C1 segment of cervical spinal cord (tissue), 14 donors: ENCODE data around the gene ZNF560.
A peak's percentile ranks its signal among the peaks of the same experiment; 100 is the strongest.
"Not testable (repeated sequence)": the region's sequence is repeated elsewhere in the genome, so short reads cannot be mapped to it uniquely, and the experiment has no call there.

Experiments
- DNase-seq, 14 donors: peaks; one replicate each; lab custom pipeline; 2025; lab: John Stamatoyannopoulos, UW

Gene ZNF560

DNA sequence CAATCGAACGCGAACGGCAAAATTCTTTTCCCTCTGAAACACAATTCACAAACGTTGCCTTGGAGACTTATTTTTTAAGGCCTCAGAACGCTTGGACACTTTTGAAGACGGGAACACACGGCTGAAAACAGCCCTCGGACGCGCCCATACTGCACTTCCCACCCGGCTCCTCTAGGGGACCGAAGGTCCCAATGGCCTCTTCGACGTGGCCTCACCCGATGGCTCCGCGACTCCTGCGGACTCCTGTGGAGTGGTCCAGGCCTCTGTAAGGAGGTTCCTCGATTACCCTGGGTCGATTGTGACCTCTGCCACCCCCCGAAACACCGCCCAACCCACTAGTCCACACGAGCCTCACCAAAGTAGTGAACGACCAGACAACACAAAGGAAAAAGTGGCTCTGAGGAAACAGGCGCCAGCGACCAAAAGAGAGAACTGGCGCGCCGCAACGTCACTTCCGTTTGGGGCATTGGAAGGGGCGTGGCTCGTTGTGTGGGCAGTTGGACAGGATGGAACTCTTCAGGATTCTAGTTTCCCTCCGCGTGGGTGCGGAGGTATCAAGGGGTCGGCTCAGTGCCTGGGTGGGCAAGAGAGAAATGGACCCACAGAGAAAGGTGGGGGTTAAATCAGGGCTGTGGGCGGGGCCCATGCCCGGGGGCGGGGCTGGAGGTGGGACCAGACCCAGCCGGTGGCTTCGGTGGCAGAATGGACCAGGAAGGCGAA, at the start of gene ZNF560:
ZNF560 (minus strand) TSS at position 434 of the 720 bp plus-strand sequence. CDS start 23,303 bp downstream, outside the sequence.
- DNase-seq, result no peak

DNA sequence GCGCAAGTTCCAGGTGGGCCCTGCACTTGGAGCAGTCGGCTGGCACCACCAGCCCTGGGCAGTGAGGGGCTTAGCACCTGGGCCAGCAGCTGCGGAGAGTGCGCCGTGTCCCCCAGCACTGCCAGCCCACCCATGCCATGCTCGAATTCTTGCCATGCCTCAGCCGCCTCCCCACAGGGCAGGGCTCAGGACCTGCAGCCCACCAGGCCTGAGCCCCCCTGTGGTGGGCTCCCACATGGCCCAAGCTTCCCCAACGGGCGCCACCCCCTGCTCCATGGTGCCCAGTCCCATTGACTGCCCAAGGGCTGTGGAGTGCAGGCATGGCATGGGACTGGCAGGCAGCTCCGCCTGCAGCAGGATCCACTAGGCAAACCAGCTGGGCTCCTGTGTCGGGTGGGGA, 49.5 kb upstream of the ZNF560 start:
- DNase-seq, result no peak

DNA sequence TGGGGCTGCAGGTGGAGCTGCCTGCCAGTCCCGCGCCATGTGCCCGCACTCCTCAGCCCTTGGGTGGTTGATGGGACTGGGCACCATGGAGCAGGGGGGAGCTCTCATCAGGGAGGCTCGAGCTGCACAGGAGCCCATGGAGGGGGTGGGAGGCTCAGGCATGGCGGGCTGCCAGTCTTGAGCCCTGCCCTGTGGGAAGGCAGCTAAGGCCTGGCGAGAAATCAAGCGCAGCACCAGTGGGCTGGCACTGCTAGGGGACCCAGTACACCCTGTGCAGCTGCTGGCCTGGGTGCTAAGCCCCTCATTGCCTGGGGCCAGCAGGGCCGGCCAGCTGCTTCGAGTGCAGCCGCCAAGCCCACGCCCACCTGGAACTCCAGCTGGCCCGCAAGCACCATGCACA, 42.9 kb upstream of the ZNF560 start:
- not testable (repeated sequence) for DNase-seq

DNA sequence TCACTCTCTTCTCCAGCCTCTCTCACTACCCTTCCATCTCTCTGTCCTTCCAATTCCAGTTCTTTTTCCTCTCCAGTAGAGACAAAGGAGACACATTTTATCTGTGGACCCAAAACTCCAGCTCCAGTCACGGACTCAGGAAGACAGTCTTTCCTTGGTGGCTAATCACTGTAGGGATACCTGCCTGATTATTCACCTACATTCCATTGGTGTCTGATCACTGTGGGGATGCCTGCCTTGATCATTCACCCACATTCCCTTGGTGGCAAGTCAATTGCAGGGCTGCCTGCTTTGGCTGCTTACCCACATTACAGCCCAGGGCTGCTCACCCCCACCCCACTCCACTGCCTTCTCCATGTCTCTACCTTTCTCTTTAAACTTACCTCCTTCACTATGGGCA, 41.5 kb upstream of the ZNF560 start:
- DNase-seq, result not testable (repeated sequence)

DNA sequence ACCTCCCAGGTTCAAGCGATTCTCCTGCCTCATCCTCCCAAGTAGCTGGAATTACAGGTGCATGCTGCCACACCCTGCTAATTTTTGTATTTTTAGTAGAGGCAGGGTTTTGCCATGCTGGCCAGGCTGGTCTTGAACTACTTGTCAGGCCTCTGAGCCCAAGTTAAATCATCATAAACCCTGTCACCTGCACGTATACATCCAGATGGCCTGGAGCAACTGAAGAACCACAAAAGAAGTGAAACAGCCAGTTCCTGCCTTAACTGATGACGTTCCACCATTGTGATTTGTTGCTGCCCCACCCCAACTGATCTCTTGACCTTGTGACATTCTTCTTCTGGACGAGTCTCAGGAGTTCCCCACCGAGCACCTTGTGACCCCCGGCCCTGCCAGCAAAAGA, 40.8 kb upstream of the ZNF560 start:
- DNase-seq, result not testable (repeated sequence)

DNA sequence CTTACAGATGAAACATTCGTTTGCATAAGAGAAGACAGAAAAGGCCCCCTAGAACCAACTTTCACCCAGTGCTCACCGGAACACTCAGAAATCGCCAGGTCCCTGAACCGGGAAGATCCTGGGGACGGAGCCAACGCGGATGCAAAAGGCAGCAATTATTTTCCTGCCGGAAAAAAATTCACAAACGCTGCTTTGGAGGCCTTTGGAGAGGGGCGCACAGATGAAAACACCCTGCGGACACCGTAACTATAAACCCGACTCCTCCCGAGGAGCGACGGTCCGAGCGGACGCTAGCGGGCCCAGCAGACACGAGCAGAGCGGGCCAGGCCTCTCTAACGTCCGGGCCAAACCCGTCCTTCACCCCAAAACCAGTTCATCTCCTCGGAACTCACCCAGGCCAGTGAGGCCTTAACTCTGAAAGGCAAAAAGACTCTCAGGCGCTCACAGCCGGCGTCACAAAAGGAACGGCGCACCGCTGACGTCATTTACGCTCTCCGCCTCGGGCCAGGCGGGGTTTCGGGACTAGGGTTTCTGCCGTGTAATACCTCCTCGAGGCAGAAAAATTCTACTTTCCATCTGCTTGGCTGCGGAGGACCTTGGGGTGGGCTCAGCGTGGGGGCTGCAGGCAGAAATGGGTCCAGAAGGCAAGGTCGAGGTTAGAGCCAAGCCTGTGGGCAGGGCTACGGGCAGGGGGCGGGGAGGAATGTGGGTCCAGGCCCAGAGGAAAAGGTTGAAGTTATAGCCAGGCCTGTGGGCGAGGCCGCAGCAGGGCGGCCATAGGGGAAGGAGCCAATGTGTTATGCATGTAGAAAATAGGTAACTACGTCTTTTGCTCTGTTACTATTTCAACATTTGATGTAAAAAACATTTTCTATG, 40.0 kb upstream of the ZNF560 start, which contains the start of gene ZNF426:
ZNF426 (minus strand) TSS at position 463 of the 876 bp plus-strand sequence. CDS start 2,413 bp downstream, outside the sequence.
- DNase-seq, result peak; percentile 35 to 83 (median 74)

DNA sequence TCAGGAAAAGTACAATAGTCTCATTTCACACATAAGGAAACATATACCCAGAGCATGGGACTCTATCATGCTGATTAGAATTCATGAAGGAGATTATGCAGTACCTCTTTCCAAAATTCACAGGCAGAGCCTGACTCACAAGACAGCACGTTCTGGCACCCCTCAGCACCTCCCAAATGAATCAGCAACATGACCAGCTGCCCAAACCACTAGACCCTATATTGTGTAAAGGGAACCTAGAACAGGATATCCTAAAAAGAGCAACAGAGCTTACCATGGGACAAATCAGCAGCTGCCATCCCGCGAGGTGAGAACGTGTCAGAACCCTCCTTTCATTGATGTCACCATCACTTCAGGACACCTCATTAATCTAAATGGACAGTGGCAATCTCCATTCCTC, 37.5 kb upstream of the ZNF560 start:
- DNase-seq, result no peak

DNA sequence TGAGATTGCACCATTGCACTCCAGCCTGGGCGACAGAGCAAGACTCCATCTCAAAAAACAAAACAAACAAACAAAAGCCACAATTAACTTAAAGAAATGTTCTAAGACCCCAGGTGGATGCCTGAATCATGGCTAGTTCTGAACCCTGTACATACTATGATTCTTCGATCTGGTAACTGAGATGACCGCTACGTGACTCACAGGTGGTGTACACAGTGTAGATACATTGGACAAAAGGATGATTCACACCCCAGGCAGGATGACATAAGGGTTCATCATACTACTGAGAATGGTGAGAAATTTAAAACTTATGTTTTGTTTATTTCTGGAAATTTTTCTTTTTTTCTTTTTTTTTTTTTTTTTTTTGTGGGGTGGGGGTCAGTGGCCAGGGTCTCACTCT, 33.5 kb upstream of the ZNF560 start:
- DNase-seq, result no peak

DNA sequence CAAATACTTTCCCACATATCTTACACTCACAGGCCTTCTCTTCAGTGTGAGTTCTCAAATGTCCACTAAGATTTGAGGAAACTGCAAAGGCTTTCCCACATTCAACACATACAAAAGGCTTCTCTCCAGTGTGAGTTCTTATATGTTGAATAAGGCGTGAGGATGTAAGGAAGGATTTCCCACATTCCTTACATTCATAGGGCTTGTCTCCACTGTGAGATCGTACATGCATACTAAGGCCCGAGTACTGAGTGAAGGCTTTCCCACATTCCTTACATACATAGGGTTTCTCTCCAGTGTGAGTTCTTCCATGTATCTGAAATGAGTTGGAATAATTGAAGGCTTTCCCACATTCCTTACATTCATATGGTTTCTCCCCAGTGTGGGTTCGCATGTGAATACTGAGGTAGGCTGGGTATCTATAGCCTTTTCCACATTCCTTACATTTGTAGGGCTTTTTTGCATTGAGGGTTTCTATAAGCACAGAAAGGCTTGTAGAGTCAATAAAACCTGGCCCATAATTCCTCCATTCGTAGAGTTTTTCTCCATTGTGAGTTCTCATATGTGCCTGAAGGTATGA, 30.4 kb upstream of the ZNF560 start:
- DNase-seq, result no peak

DNA sequence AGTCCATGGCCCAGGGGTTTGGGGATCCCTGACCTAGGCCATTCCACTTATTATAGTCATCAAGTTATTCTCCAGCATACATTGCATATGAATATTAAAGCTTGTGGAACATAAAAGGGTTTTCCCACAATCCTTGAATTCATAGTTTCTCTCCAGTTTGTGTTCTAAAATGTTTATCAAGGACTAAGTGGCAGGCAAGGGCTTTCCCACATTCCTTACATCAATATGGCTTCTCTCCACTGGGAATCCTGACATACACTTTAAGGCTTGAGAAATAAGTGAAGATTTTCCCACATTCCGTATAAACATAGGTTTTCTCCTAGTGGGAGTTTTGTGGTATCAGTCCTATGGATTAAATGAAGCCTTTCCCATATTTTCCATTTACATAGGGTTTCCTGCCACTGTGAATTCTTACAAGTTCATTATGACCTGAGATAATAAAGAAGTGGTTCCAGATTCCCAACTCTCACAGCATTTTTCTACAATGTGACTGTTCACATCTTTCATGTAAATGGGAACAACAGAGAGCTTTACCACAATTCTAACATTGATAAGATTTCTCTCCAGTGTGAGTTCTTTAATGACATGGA, 25.6 kb upstream of the ZNF560 start:
- no peak for DNase-seq

DNA sequence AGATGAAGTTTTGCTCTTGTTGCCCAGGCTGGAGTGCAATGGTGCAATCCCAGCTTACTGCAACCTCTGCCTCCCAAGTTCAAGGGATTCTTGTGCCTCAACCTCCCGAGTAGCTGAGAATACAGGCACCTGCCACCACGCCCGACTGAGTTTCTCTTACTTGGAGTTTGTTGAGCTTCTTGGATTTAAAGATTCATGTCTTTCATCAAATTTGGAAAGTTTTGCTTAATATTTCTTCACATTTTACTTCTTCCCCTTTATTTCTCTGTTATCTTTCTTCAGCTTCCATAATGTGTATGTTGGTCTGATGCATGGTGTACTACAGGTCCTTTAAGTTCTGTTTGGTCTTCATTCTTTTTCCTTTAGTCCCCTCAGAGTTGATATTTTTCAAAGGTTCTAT, 8.9 kb upstream of the ZNF560 start:
- no peak for DNase-seq

DNA sequence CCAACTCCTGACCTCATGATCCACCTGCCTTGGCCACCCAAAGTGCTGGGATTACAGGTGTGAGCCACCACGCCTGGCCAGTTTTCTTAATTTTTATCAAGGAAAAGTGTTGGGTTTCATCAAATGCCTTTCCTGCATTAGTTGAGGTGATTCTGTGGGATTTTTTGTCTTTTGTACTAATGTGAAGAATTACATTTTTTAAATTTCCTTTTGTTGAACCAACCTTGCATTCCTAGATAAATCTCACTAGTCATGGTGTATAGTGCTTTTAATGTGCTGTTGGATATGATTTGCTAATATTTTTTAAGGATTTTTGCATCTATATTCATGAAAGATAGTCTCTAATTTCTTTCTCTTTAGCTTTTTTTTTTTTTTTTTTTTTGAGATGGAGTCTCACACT, 2.4 kb upstream of the ZNF560 start:
- no peak for DNase-seq

DNA sequence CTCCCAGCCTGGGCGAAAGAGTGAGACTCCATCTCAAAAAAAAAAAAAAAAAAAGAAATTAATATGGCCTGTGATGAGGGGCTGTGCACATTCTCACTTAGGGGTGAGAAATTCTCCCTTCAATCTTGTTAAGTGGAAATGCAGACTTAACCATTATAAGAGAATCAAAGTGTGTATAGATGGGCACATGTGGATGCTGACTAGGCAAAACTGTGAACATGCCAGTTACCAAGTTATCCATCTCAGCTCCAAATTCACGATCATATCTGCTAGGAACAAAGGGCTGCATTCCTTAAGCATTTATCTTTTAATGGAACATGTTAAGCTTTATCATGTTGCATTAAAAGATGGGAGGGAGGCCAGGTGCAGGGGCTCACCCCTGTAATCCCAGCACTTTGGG, 4.3 kb downstream of the ZNF560 start:
- no peak for DNase-seq

DNA sequence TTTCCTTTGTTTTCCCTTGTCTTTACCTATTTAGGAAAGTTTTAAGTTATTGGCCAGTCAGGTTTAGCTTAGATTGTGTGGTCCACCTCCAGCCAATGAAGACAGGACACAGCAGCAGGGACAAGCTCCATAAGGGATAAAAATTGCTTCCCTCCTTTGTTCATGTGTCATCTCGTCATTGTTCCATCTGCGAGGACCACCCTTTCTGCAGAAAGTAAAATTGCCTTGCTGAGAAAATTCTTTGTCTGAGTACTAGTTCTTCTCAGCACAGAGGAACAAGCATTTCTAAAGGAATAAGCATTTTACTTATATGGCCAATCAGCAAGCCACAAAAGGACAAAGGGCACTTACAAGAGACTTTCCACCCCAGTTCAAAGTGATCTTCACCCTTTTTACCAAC, 11.4 kb downstream of the ZNF560 start:
- DNase-seq, result no peak

DNA sequence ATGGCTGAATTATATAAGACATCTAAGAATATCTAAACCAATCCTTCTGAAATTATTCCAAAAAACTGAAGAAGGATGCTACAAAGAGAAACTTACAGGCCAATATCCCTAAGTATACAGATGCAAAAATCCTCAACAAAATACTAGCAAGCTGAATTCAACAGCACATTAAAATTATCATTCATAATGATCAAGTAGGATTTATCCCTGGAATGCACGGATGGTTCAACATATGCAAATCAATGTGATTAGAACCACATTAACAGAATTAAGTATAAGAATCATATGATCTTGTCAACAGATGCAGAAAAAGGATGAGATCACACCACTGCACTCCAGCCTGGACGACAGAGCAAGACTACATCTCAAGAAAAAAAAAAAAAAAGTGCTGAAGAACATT, 13.3 kb downstream of the ZNF560 start:
- no peak for DNase-seq

DNA sequence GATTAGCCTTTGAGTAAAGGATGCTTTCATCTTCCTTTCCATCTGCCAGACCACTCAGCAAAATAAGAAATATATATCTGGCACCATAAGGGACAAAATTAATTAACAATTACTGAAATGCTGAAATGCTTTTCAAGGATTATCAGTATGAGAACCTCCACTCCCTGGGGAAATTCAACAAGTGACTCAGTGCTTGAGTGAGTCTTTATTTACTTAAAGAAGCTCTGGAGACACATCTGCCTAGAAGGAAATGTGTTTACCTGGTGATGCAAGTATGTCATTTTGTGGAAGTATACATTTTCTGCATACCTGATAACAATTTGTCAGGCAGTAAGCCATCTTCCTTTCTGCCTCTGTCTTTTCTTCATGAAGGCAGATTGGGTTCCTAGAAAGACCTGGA, 23.4 kb downstream of the ZNF560 start:
- no peak for DNase-seq

DNA sequence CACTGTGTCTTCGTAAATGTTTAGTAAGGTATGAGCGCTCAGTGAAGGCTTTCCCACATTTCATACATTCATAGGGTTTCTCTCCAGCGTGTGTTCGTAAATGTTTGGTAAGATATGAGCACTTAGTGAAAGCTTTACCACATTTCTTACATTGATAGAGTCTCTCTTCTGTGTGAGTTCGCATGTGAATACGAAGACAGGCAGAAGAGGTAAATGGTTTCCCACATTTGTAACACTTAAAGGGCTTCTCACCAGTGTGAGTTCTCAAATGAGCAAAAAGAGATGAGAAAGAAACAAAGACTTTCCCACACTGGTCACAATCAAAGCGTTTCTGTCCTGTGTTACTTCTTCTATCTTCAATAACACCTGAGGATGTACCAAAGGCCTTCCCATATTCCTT, 31.3 kb downstream of the ZNF560 start:
- DNase-seq, result no peak

DNA sequence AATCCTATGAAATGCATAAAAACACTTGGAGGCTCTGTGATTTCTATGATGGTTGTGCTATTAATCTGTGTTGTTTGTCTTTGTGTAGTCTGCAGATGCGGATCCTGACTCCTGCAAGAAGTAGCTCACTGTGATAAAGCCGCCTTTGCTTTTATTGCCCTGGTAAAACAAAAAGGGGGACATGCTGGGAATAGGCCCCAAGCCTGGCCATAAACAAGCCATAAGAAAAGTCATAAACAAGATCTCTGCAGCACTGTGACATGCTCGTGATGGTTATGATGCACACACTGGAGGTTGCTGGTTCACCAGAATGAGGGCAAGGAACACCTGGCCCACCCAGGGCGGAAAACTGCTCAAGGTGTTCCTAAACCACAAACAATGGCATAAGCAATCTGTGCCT, 36.5 kb downstream of the ZNF560 start:
- DNase-seq, result no peak

DNA sequence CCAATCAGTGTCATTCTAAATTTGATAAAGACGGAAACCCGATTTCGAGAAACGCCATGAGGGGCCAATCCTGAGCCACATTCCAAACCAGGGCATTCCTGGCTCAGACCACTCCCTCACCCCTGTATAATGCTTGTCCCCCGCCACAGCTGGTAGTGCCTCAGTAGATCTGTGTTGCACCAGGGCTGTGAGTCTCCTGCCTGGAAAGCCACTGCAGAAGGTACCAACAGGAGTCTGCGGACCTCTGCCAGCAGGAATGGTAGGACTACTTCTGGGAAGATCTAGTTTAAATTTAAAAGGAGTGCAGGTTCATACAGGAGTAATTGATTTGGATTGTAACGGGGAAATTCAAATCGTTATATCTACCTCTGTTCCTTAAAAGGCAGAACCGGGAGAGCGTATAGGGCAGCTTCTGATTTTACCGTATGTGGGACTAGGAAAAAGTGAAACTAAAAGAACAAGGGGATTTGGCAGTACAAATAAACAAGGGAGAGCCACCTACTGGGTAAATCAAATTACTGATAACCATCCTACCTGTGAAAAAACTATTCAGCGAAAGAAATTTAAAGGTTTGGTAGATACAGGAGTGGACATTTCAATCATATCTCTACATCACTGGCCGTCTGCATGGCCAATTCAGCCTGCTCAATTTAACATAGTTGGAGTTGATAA, 42.3 kb downstream of the ZNF560 start:
- no peak for DNase-seq

DNA sequence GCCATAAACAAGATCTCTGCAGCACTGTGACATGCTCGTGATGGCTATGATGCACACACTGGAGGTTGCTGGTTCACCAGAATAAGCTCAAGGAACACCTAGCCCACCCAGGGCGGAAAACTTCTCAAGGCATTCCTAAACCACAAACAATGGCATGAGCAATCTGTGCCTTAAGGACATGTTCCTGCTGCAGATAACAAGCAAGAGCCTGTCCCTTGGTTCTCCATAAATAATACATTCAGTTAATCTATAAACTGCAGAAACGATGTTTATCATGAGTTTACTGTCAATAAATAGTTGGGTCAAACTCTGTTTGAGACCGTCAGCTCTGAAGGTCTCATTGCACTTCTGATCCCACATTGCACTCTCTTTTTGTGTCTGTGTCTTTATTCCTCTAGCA, 44.5 kb downstream of the ZNF560 start:
- DNase-seq, result no peak

DNA sequence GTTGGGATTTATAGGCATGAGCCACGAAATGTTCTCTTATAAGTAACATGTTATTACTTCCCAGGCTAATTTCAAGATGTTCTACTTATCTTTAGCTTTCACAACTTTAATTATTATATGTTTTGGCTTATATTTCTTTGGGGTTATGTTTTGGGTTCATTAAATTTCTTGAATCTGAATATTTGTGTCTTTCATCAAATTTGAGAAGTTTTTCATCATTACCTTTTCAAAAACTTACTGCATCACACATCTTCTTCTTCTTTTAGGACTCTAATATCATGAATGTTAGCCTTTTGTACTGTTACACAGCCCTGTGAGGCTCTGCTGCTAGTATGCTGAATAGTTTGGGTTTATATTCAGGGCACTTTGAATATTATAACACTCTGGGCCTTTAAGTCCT, 53.4 kb downstream of the ZNF560 start:
- DNase-seq, result no peak

DNA sequence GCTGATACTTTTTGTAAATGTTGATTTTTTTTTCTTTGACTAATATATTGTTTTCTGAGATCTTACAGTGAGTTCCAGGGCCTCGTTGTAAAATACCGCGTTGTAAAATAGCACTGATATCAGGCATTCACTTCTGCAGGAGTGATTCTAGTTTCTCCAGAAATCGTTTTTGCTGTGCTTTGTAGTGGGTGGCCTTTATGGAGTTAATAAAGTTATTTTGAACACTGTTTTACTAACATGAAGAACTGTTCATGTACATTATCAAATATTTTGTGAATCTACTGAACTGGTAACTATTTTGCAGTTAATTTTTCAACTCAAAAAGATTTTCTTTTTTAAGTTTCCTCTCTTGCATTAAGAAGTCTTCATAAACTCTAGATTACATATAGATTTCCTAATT, 62.1 kb downstream of the ZNF560 start:
- DNase-seq, result no peak
